ENCODE results near the gene GRK5.

- TF ChIP-seq CTCF (IDR thresholded peaks at IDR 0.05) (no peak), ZFX (IDR thresholded peaks at IDR 0.05; ENCODE audit: borderline replicate concordance) (no peak)
Observed at GRCh38 chr10:119336599-119336998, 129.2 kb downstream of the GRK5 start.
